HepG2 (cell line): ENCODE results near the gene KAT7. TPM values are rescaled to one million over a fixed set of nuclear protein-coding genes. Genes with fewer than 3 reads are reported as not detected.

Experiments
- ATAC-seq: fragments of 200-7000 bp; cut with Tn5 transposase; 3 replicates; pipeline ENCODE4 v1.9.1; 2020; ENCODE audit warnings: mild to moderate bottlenecking, moderate library complexity
- BruUV-seq: library from RNA; stranded (reverse); fragments of 400-500 nt; replicated peaks from 2 replicates; lab custom pipeline; 2021; lab: Mats Ljungman, UMichigan
- CTCF ChIA-PET: fragments of 300-600 bp; formaldehyde crosslinking; extraction: SDS; loops from one replicate; lab custom pipeline; 2021; ENCODE audit warnings: low total read pairs, inconsistent platforms, low intra/inter-chr PET ratio; lab: Yijun Ruan, JAX
- POLR2A ChIA-PET: fragments of 350-600 bp; sonication (Branson Sonifier 250); formaldehyde crosslinking; loops from one replicate; lab custom pipeline; 2020; ENCODE audit warnings: antibody characterized with exemption, inconsistent platforms; lab: Yijun Ruan, JAX
- DNase-seq: peaks from one replicate; pipeline ENCODE4 v3.0.0-alpha.2; 2015; ENCODE audit warnings: low spot score
- FAIRE-seq: peaks from 3 replicates; lab custom pipeline; 2011; peaks lifted over from hg19 to GRCh38; lab: Jason Lieb, UNC
- H2AFZ ChIP-seq: one replicate; pipeline ENCODE4 v1.6.1; 2011; ENCODE audit warnings: low read length, inconsistent platforms
- H3K27ac ChIP-seq: fragments of 300-600 bp; 3 replicates; pipeline ENCODE4 v1.8.0; 2011; ENCODE audit warnings: mixed run types, mild to moderate bottlenecking, mixed read lengths, low read length, inconsistent platforms; ENCODE audit not compliant: insufficient read depth; ENCODE audit errors: extremely low read length
- H3K27me3 ChIP-seq, 2 experiments: fragments of 200-600 bp in 1 of 2; 2 replicates in 1 of 2; 3 replicates in 1 of 2; pipeline versions ENCODE4 v1.6.0 to v1.8.0; 2011; ENCODE audit warnings: low read length in 2 of 2, mild to moderate bottlenecking in 2 of 2, moderate library complexity in 2 of 2, inconsistent platforms in 1 of 2; ENCODE audit not compliant: insufficient read depth in 2 of 2, control insufficient read depth in 1 of 2
- H3K36me3 ChIP-seq, 2 experiments: fragments of 200-600 bp in 1 of 2; replicated peaks in 1 of 2; 2 replicates in 1 of 2; 3 replicates in 1 of 2; pipeline versions ENCODE4 v1.5.1 to v1.8.0; 2011; ENCODE audit warnings: low read length in 2 of 2, inconsistent platforms in 1 of 2; ENCODE audit not compliant: insufficient read depth in 2 of 2, control insufficient read depth in 1 of 2
- H3K4me1 ChIP-seq: 2 replicates; pipeline ENCODE4 v1.5.1; 2012; ENCODE audit warnings: low read length, inconsistent platforms; ENCODE audit not compliant: insufficient read depth
- H3K4me2 ChIP-seq: 2 replicates; pipeline ENCODE4 v1.6.0; 2011; ENCODE audit warnings: low read depth, low read length, inconsistent platforms
- H3K4me3 ChIP-seq, 3 experiments: fragments of 200-600 bp in 1 of 3; sonication (generic), shearing (Covaris generic) in 1 of 3; replicated peaks in 1 of 3; 2 replicates each; pipeline ENCODE4 v1.5.1; 2011 to 2016; ENCODE audit warnings: low read length in 3 of 3, inconsistent platforms in 2 of 3, low read depth in 2 of 3, mild to moderate bottlenecking in 2 of 3, control low read depth in 1 of 3, mixed read lengths in 1 of 3; ENCODE audit not compliant: insufficient read depth in 1 of 3
- H3K79me2 ChIP-seq: one replicate; pipeline ENCODE4 v1.6.1; 2011; ENCODE audit warnings: low read length, inconsistent platforms; ENCODE audit not compliant: insufficient read depth
- H3K9ac ChIP-seq: 2 replicates; pipeline ENCODE4 v1.6.0; 2011; ENCODE audit warnings: mild to moderate bottlenecking, low read depth, low read length, inconsistent platforms; ENCODE audit not compliant: insufficient read depth
- H3K9me3 ChIP-seq: 2 replicates; pipeline ENCODE4 v1.5.1; 2012; ENCODE audit warnings: mild to moderate bottlenecking, low read length
- H4K20me1 ChIP-seq: 2 replicates; pipeline ENCODE4 v1.6.0; 2011; ENCODE audit warnings: inconsistent platforms, mild to moderate bottlenecking, low read length, moderate library complexity; ENCODE audit not compliant: insufficient read depth
- ATF4 ChIP-seq, 2 experiments: fragments of 450-650 bp in 1 of 2; sonication (generic) in 1 of 2; formaldehyde crosslinking; IDR thresholded peaks; 2 replicates each; pipeline versions ENCODE4 v1.5.0 to v1.8.0; 2020 to 2022; ENCODE audit warnings: mild to moderate bottlenecking in 1 of 2, missing genetic modification reagents in 1 of 2
- BRCA1 ChIP-seq: sonication (generic); formaldehyde crosslinking; IDR thresholded peaks from 2 replicates; pipeline ENCODE4 v1.4.0; 2020; ENCODE audit warnings: missing genetic modification reagents
- FOXM1 ChIP-seq: sonication (generic); formaldehyde crosslinking; IDR thresholded peaks from 2 replicates; pipeline ENCODE4 v1.5.0; 2020; ENCODE audit warnings: missing genetic modification reagents
- MED1 ChIP-seq: sonication (generic); formaldehyde crosslinking; IDR thresholded peaks from 2 replicates; pipeline ENCODE4 v1.4.0; 2020; ENCODE audit warnings: missing genetic modification reagents
- MLXIP ChIP-seq: sonication (generic); formaldehyde crosslinking; IDR thresholded peaks from 2 replicates; pipeline ENCODE4 v1.9.0; 2021; ENCODE audit warnings: missing genetic modification reagents, borderline replicate concordance
- RBM22 ChIP-seq: fragments of 200-400 bp; formaldehyde crosslinking; optimal IDR thresholded peaks from 2 replicates; pipeline ENCODE3; 2017; ENCODE audit warnings: mild to moderate bottlenecking, low read length, moderate library complexity
- TARDBP ChIP-seq: sonication (generic); formaldehyde crosslinking; IDR thresholded peaks from 2 replicates; pipeline ENCODE4 v1.8.0; 2022; ENCODE audit warnings: mild to moderate bottlenecking, missing genetic modification reagents
- ZNF143 ChIP-seq: sonication (generic); formaldehyde crosslinking; IDR thresholded peaks from 2 replicates; pipeline ENCODE4 v1.4.0; 2020; ENCODE audit warnings: missing genetic modification reagents
- ZNF776 ChIP-seq: sonication (generic); formaldehyde crosslinking; IDR thresholded peaks from 2 replicates; pipeline ENCODE4 v1.4.0; 2020; ENCODE audit warnings: mild to moderate bottlenecking, missing genetic modification reagents
- ZSCAN25 ChIP-seq: sonication (generic); formaldehyde crosslinking; IDR thresholded peaks from 2 replicates; pipeline ENCODE4 v1.8.0; 2022; ENCODE audit warnings: mild to moderate bottlenecking, missing genetic modification reagents
- WGBS: methylation state at CpG from one replicate; pipeline ENCODE4 v1.1.6; 2017; ENCODE audit warnings: low lambda C conversion rate; 5-methylcytosine and 5-hydroxymethylcytosine counted together
- in situ Hi-C: cut with HindIII; loops from 2 replicates; pipeline ENCODE4 v1.10.0; 2017; ENCODE audit warnings: low pct_unique_long_range_greater_than_20kb; ENCODE audit not compliant: extremely low pct_ligation_motif_present
- intact Hi-C: fragments of 100-400 bp; cut with micrococcal nuclease; formaldehyde crosslinking; loops from one replicate; pipeline ENCODE4 v1.10.0; 2022; ENCODE audit not compliant: unreplicated experiment
- polyA plus RNA-seq, 8 experiments: library from polyadenylated mRNA; depleted of rRNA in 3 of 8; stranded (reverse) in 7 of 8; unstranded in 1 of 8; fragments of >200 nt; fragmentation: Illumina TruSeq in 4 of 8; extraction: Trizol in 4 of 8; gene quantifications; 2 replicates each; pipeline versions ENCODE4 v1.2.1 to v1.2.3, GENCODE V29; 2011 to 2016; ENCODE audit warnings: low read depth in 4 of 8, missing spikeins in 1 of 8, mixed read lengths in 1 of 8; ENCODE audit not compliant: insufficient read depth in 1 of 8
- total RNA-seq, 5 experiments: library from RNA; depleted of rRNA; stranded (reverse); fragments of >200 nt; fragmentation: Illumina TruSeq; extraction: Trizol; gene quantifications; 2 replicates each; pipeline ENCODE4 v1.2.3, GENCODE V29; 2016; ENCODE audit warnings: low read depth in 1 of 5
- TF ChIP-seq, protein P1 (sequence below): sonication (generic); formaldehyde crosslinking; IDR thresholded peaks from 2 replicates; pipeline ENCODE4 v1.5.0; 2020; ENCODE audit warnings: missing genetic modification reagents
- TF ChIP-seq, protein P2 (sequence below): sonication (generic); formaldehyde crosslinking; IDR thresholded peaks from 2 replicates; pipeline ENCODE4 v1.8.0; 2022; ENCODE audit warnings: mild to moderate bottlenecking, missing genetic modification reagents, moderate library complexity

The KAT7 gene
- total and polyA plus RNA-seq, 2 of the 13 experiments (the other 11 are each of a cell fraction or from before 2014, with no cell fraction given), result 21.2 to 39.2 TPM

DNA sequence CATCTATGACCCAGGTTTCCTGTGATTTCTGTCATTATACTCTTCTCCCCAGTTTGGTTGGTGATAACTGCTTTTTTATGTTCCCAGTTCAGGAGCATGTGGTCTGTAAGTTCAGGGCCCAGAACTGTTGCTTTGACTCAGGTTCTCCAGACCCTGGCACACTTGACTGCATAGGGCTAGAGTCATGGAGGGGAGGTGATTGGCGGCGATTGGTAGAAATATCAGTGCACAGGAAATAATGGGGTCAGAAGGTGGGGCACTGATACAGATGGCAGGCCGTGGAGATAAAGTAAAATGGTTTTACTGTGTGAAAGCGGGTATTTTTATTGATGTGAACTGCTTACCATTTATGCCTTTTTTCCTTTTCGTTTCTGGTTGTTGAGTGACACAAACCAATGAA is 30.7 kb downstream of the KAT7 start:
- DNase-seq (no peak), ATAC-seq (no peak), FAIRE-seq (no peak)
- no peaks in the 10 kb centered on the region for H3K9me3 ChIP-seq
- no peaks in the 10 kb centered on the region for H4K20me1 ChIP-seq
- H3K27me3 ChIP-seq, result no peaks in the 10 kb centered on the region
- no peak overlapping the region for H3K27ac ChIP-seq
- H3K4me3 ChIP-seq, result no peak overlapping the region
- in situ Hi-C loops (no loop called here), intact Hi-C loops (no loop called here)
- H2AFZ ChIP-seq, result no peak overlapping the region
- no TSS peak for BruUV-seq
- ChIA-PET CTCF (no interaction called here), POLR2A (no interaction called here)
- peak; percentile 38 for TF ChIP-seq RBM22
- TF ChIP-seq ZNF143, result no peak
- H3K9ac ChIP-seq, result no peak overlapping the region
- H3K4me2 ChIP-seq, result no peak overlapping the region
- H3K4me1 ChIP-seq, result no peaks in the 10 kb centered on the region
- 97% methylated on average over 5 of the region's 5 CpGs for WGBS
- H3K79me2 ChIP-seq, result no peaks in the 10 kb centered on the region
- H3K36me3 ChIP-seq, result peaks cover 51 to 89% of the 10 kb centered on the region in 2 experiments

DNA sequence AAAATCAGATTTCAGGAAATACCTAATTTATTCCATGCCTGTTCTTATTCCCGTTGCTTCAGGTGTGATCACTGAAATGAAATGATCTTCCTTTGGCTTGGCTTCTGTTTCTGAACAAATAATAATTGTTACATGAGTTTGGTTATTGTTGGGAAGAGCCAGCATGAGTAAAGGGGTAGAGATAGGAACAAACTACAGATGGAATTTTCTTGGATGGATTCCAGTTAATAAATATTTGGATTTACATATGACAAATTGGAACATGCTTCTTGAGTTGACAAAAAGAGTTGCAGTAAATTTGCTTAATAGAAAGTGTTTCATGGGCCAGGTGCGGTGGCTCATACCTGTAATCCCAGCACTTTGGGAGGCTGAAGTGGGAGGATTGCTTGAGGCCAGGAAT is 31.2 kb downstream of the KAT7 start:
- Histone ChIP-seq H4K20me1 (no peaks in the 10 kb centered on the region), H3K27me3 (no peaks in the 10 kb centered on the region), H3K9me3 (no peaks in the 10 kb centered on the region), H3K4me1 (no peaks in the 10 kb centered on the region), H3K79me2 (no peaks in the 10 kb centered on the region), H3K27ac (no peak overlapping the region), H3K4me3 (no peak overlapping the region), H2AFZ (no peak overlapping the region), H3K4me2 (no peak overlapping the region), H3K36me3 (peaks cover 49 to 89% of the 10 kb centered on the region in 2 experiments), H3K9ac (no peak overlapping the region)
- ATAC-seq (no peak), DNase-seq (no peak), FAIRE-seq (no peak)
- POLR2A ChIA-PET, result interaction anchor here (1.1 kb wide), 1 partner anchor 31 kb away, joined by 3 read pairs; the partner anchor contains the start of gene KAT7
- 98% methylated on average over 2 of the region's 2 CpGs for WGBS
- TF ChIP-seq, protein P1, sequence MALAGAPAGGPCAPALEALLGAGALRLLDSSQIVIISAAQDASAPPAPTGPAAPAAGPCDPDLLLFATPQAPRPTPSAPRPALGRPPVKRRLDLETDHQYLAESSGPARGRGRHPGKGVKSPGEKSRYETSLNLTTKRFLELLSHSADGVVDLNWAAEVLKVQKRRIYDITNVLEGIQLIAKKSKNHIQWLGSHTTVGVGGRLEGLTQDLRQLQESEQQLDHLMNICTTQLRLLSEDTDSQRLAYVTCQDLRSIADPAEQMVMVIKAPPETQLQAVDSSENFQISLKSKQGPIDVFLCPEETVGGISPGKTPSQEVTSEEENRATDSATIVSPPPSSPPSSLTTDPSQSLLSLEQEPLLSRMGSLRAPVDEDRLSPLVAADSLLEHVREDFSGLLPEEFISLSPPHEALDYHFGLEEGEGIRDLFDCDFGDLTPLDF (CRISPR knock-in tag), result no peak
- TF ChIP-seq ATF4 (CRISPR knock-in tag; IDR thresholded peaks at IDR 0.05) (no peak), MED1 (no peak), MLXIP (CRISPR knock-in tag) (no peak), ZNF776 (CRISPR knock-in tag) (no peak), TARDBP (CRISPR knock-in tag) (no peak), RBM22 (no peak), ZSCAN25 (CRISPR knock-in tag) (no peak), BRCA1 (CRISPR knock-in tag) (no peak), FOXM1 (CRISPR knock-in tag) (no peak)
- TF ChIP-seq, protein P2, sequence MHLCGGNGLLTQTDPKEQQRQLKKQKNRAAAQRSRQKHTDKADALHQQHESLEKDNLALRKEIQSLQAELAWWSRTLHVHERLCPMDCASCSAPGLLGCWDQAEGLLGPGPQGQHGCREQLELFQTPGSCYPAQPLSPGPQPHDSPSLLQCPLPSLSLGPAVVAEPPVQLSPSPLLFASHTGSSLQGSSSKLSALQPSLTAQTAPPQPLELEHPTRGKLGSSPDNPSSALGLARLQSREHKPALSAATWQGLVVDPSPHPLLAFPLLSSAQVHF (CRISPR knock-in tag), result no peak
- intact Hi-C loops (no loop called here), in situ Hi-C loops (no loop called here)
- CTCF ChIA-PET, result no interaction called here
- BruUV-seq, result no TSS peak
